Mucosa of rectum (tissue), 2 donors: Measurements from ENCODE around the gene VWF.
"Not testable (repeated sequence)": the region's sequence is repeated elsewhere in the genome, so short reads cannot be mapped to it uniquely, and the experiment has no call there.

ENCODE experiments used
- H3K27ac ChIP-seq, 2 donors: one replicate each; pipeline ENCODE4 v1.7.0; 2013; ENCODE audit warnings: inconsistent platforms in 2 of 2, low read depth in 2 of 2, low read length in 2 of 2
- H3K27me3 ChIP-seq, 2 donors: one replicate each; pipeline ENCODE4 v1.7.0; 2013; ENCODE audit warnings: low read length in 2 of 2; ENCODE audit not compliant: control insufficient read depth in 2 of 2, insufficient read depth in 2 of 2
- H3K36me3 ChIP-seq, 2 donors: one replicate each; pipeline ENCODE4 v1.7.0; 2013; ENCODE audit warnings: low read length in 2 of 2; ENCODE audit not compliant: control insufficient read depth in 2 of 2, insufficient read depth in 2 of 2
- H3K4me1 ChIP-seq, 2 donors: one replicate each; pipeline ENCODE4 v1.7.0; 2013; ENCODE audit warnings: low read length in 2 of 2, mild to moderate bottlenecking in 1 of 2; ENCODE audit not compliant: control insufficient read depth in 2 of 2, insufficient read depth in 2 of 2
- H3K4me3 ChIP-seq, 2 donors: one replicate each; pipeline ENCODE4 v1.7.0; 2013; ENCODE audit warnings: low read length in 2 of 2
- H3K9ac ChIP-seq, 2 donors: one replicate each; pipeline ENCODE4 v1.7.0; 2013; ENCODE audit warnings: low read length in 2 of 2, low read depth in 1 of 2, mild to moderate bottlenecking in 1 of 2
- H3K9me3 ChIP-seq, 2 donors: one replicate each; pipeline ENCODE4 v1.7.0; 2013; ENCODE audit warnings: low read length in 2 of 2; ENCODE audit not compliant: control insufficient read depth in 2 of 2
- donor health status: healthy.
- donor health status: Normal muscosa, but diverticular disease.

The VWF gene

DNA sequence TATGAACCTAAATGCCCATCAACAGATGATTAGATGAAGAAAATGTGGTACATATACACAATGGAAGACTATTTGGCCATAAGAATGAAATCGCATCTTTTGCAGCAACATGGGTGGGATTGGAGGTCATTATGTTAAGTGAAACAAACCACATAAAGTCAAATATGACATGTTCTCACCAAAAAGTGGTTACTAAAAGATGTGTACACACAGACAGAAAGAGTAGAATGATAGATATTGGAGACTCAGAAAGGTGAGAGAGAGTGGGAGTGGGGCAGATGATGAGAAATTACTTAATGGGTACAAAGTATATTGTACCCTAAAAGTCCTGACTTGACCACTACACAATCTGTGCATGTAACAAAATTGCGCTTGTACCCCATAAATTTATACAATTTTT is 19.6 kb downstream of the VWF start:
- Histone ChIP-seq H3K9me3 (no peaks in the 10 kb centered on the region), H3K4me1 (no peaks in the 10 kb centered on the region), H3K9ac (no peak overlapping the region), H3K27ac (no peak overlapping the region), H3K36me3 (no peaks in the 10 kb centered on the region), H3K27me3 (no peaks in the 10 kb centered on the region), H3K4me3 (no peak overlapping the region)

DNA sequence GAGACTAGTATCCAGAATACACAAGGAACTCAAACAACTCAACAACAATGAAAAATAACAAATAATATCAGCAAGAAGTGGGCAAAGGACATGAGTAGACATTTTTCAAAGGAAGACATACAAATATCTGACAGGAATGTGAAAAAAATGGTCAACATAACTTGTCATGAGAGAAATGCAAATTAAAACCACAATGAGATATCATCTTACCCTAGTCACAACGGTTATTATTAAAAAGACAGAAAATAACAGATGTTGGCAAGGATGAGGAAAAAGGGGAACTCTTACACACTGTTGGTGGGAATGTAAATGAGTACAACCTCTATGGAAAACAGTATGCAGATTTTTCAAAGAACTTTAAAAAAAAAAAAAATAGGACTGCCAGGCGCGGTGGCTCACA is 20.4 kb downstream of the VWF start:
- Histone ChIP-seq H3K9me3 (no peaks in the 10 kb centered on the region), H3K4me1 (no peaks in the 10 kb centered on the region), H3K27me3 (no peaks in the 10 kb centered on the region), H3K36me3 (no peaks in the 10 kb centered on the region), H3K4me3 (no peak overlapping the region), H3K27ac (no peak overlapping the region), H3K9ac (no peak overlapping the region)

DNA sequence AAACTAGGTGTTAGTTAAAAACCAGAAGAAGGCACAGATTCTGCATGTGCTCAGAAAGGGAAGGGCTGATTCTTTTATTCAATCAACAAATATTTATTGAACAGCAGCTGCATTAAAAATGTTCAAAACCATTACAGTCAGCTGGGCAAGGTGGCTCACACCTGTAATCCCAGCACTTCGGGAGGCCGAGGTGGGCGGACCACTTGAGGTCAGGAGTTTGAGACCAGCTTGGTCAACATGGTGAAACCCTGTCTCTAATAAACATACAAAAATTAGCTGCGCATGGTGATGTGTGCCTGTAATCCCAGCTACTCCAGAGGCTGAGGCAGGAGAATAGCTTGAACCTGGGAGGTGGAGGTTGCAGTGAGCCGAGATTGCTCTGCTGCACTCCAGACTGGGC is 22.4 kb downstream of the VWF start:
- not testable (repeated sequence) for H3K27me3 ChIP-seq, H3K4me3 ChIP-seq, H3K36me3 ChIP-seq, H3K4me1 ChIP-seq, H3K9ac ChIP-seq, H3K9me3 ChIP-seq, H3K27ac ChIP-seq

DNA sequence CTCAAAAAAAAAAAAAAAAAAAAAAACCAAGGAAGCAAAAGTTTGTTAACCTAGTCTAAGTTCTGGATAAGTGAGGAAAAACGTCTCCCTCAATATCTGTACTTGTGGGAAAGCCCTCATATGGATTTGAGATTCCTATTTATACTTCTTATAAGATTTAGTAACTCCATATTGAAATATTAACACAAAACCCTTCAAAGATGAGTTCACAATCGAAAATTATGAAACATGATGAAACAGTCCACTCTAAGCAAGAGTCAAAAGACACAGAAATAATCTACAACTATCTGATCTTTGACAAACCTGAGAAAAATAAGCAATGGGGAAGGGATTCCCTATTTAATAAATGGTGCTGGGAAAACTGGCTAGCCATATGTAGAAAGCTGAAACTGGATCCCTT is 25.2 kb downstream of the VWF start:
- no peak overlapping the region for H3K9ac ChIP-seq
- H3K4me3 ChIP-seq: no peak overlapping the region
- H3K9me3 ChIP-seq: no peaks in the 10 kb centered on the region
- no peaks in the 10 kb centered on the region for H3K4me1 ChIP-seq
- no peaks in the 10 kb centered on the region for H3K36me3 ChIP-seq
- no peak overlapping the region for H3K27ac ChIP-seq
- no peaks in the 10 kb centered on the region for H3K27me3 ChIP-seq

DNA sequence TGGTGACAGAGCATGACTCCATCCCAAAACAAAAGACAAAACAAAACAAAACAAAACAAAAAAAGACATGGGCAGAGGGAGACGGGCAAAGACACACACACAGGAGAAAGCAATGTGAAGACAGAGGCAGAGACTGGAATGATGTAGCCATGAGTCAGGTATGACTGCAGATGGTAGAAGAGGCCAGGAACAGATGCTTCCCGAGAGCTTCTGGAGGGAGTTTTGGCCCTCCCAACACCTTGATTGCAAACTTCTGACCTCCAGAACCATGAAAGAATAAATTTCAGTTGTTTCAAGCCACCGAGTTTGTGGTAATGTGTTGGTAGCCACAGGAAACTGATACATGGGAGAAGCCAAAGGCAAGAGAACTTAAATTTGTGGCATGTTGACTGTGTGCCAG is 27.1 kb downstream of the VWF start:
- no peaks in the 10 kb centered on the region for H3K9me3 ChIP-seq
- H3K4me3 ChIP-seq: no peak overlapping the region
- H3K36me3 ChIP-seq: no peaks in the 10 kb centered on the region
- H3K4me1 ChIP-seq: no peaks in the 10 kb centered on the region
- H3K9ac ChIP-seq: no peak overlapping the region
- H3K27ac ChIP-seq: no peak overlapping the region
- peaks cover 0 to 2% of the 10 kb centered on the region in 2 donors for H3K27me3 ChIP-seq

DNA sequence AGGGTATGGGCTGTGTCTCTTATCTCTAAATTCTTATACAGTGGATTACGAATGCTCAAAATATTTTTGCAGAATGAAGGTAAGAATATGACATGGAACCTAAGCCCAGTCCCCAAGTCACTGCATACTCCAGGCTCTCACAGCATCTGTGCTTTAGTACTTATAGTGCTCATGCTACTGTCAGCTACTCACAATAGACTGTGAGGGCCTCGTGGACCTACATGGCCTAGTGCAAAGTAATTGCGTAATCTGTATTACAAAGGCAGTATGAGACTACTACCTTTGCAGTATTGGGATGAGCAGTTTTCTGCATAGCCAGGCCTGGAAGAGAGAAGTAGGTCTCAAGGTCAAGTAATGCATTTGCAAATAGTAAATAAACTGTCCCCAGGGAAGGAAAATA is 27.9 kb downstream of the VWF start:
- no peaks in the 10 kb centered on the region for H3K4me1 ChIP-seq
- H3K27me3 ChIP-seq: peaks cover 0 to 2% of the 10 kb centered on the region in 2 donors
- no peaks in the 10 kb centered on the region for H3K9me3 ChIP-seq
- no peaks in the 10 kb centered on the region for H3K36me3 ChIP-seq
- H3K9ac ChIP-seq: no peak overlapping the region
- H3K27ac ChIP-seq: no peak overlapping the region
- H3K4me3 ChIP-seq: no peak overlapping the region

- no peak overlapping the region for H3K27ac ChIP-seq
- no peak overlapping the region for H3K4me3 ChIP-seq
- no peaks in the 10 kb centered on the region for H3K9me3 ChIP-seq
- H3K9ac ChIP-seq: no peak overlapping the region
- H3K36me3 ChIP-seq: no peaks in the 10 kb centered on the region
- peaks cover 0 to 2% of the 10 kb centered on the region in 2 donors for H3K27me3 ChIP-seq
- H3K4me1 ChIP-seq: peaks cover 0 to 2% of the 10 kb centered on the region in 2 donors
Observed at GRCh38 chr12:6095269-6095668, 29.2 kb downstream of the VWF start.

DNA sequence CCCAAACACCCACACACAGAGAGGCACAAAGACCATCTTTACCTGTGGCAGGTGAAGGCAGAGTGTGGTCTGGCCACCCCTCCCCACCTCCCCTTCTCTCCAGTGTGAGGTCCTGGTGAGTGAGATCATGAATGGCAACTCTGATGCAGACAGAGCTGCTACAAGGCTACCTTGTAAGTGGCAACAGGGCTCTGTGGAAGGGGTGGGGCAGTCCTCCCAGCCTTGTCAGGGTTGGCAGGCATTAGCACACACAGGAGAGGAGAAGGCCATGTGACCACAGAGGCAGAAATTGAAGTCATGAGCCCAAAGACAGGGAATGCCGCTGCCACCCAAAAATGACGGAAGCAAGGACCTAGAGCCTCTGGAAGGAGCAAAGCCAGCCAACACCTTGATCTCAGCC is 30.7 kb downstream of the VWF start:
- H3K4me1 ChIP-seq: peaks cover 0 to 2% of the 10 kb centered on the region in 2 donors
- no peak overlapping the region for H3K9ac ChIP-seq
- H3K36me3 ChIP-seq: no peaks in the 10 kb centered on the region
- H3K4me3 ChIP-seq: no peak overlapping the region
- no peaks in the 10 kb centered on the region for H3K9me3 ChIP-seq
- no peak overlapping the region for H3K27ac ChIP-seq
- peaks cover 0 to 2% of the 10 kb centered on the region in 2 donors for H3K27me3 ChIP-seq

GRCh38 chr12:6092784-6093722 is 31.4 kb downstream of the VWF start:
- no peaks in the 10 kb centered on the region for H3K36me3 ChIP-seq

GRCh38 chr12:6091786-6092566 is 32.5 kb downstream of the VWF start:
- no peaks in the 10 kb centered on the region for H3K9me3 ChIP-seq
- H3K27me3 ChIP-seq: peaks cover 0 to 2% of the 10 kb centered on the region in 2 donors
- no peaks in the 10 kb centered on the region for H3K36me3 ChIP-seq
- H3K4me3 ChIP-seq: no peak overlapping the region
- no peak overlapping the region for H3K9ac ChIP-seq
- H3K4me1 ChIP-seq: peaks cover 0 to 2% of the 10 kb centered on the region in 2 donors
- H3K27ac ChIP-seq: no peak overlapping the region

More at GRCh38 chr12:6092784-6093722, 31.4 kb downstream of the VWF start:
- Histone ChIP-seq H3K4me1 (peaks cover 0 to 2% of the 10 kb centered on the region in 2 donors), H3K4me3 (peak overlapping the region in 1 of 2 donors; percentile 7), H3K27ac (peak overlapping the region in 1 of 2 donors; percentile 23), H3K27me3 (peaks cover 0 to 2% of the 10 kb centered on the region in 2 donors), H3K9me3 (no peaks in the 10 kb centered on the region), H3K9ac (no peak overlapping the region)
